ENCODE measurements around the gene MUTYH. TPM values are rescaled to one million over a fixed set of nuclear protein-coding genes. Genes with fewer than 3 reads are reported as not detected.
"Not testable (repeated sequence)": the region's sequence is repeated elsewhere in the genome, so short reads cannot be mapped to it uniquely, and the experiment has no call there.

The MUTYH gene
- 48.2 and 89.7 TPM in 2 replicates for total RNA-seq (ENCODE audit: low replicate concordance)

- peaks cover 26% of the 10 kb centered on the region for H3K36me3 Mint-ChIP-seq
- peak; percentile 96 for DNase-seq (ENCODE audit: low spot score)
These were observed at the start of gene MUTYH, which contains the start of gene TOE1 for GRCh38 chr1:45339789-45340558. MUTYH (minus strand) TSS chr1:45340440; CDS start chr1:45334505, 5,935 bp downstream. TOE1 (plus strand) TSS chr1:45340170; CDS start chr1:45340253, 83 bp downstream.

DNA sequence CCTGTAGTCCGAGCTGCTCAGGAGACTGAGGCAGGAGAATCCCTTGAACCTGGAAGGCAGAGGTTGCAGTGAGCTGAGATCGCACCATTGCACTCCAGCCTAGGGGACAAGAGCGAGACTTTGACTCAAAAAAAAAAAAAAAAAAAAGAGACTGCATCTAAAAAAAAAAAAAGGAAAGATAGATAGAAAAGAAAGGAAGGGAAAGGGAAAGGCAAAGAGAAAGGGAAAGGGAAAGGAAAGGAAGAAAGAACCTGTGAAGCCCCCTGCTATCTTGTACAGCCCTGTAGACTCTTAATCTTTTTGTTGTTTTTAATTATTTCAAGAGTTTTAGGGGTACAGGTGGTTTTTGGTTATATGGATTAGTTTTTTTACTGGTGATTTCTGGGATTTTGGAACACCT, 46.0 kb upstream of the MUTYH start:
- H3K79me2 ChIP-seq (ENCODE audit: low read depth): no peaks in the 10 kb centered on the region
- Mint-ChIP-seq H3K4me1 (peaks cover under 1% of the 10 kb centered on the region), H3K27ac (no peak overlapping the region), H3K36me3 (no peaks in the 10 kb centered on the region), H3K9me3 (no peaks in the 10 kb centered on the region), H3K27me3 (ENCODE audit: insufficient read depth, low read depth) (peaks cover 3% of the 10 kb centered on the region), H3K4me3 (no peak overlapping the region)
- H4K20me1 ChIP-seq (ENCODE audit: low read depth): no peaks in the 10 kb centered on the region
- no peaks in the 10 kb centered on the region for H3K4me1 ChIP-seq
- no peak overlapping the region for H3K4me3 ChIP-seq
- no peak for DNase-seq (ENCODE audit: low spot score)
- H3K27ac ChIP-seq: no peak overlapping the region
- no peak overlapping the region for H3K9ac ChIP-seq
- no peaks in the 10 kb centered on the region for H3K9me3 ChIP-seq (ENCODE audit: low read depth)
- H3K27me3 ChIP-seq: no peaks in the 10 kb centered on the region
- no peaks in the 10 kb centered on the region for H3F3A ChIP-seq (ENCODE audit: low read depth)
- H3K36me3 ChIP-seq: no peaks in the 10 kb centered on the region
- no peak overlapping the region for H2AFZ ChIP-seq (replicated peaks)
- no peak overlapping the region for H3K4me2 ChIP-seq
- no peak for TF ChIP-seq EZH2 (IDR thresholded peaks at IDR 0.05)
- TF ChIP-seq CTCF (IDR thresholded peaks at IDR 0.05): no peak
- no peak for TF ChIP-seq EZH2phosphoT487 (IDR thresholded peaks at IDR 0.05)

More at GRCh38 chr1:45339789-45340558, at the start of gene MUTYH, which contains the start of gene TOE1:
- H3K79me2 ChIP-seq (ENCODE audit: low read depth): peaks cover 65% of the 10 kb centered on the region
- H3K4me3 ChIP-seq: peak within 1 kb of the TSS; percentile 67
- H3K9me3 ChIP-seq (ENCODE audit: low read depth): no peaks in the 10 kb centered on the region
- H3F3A ChIP-seq (ENCODE audit: low read depth): peaks cover 38% of the 10 kb centered on the region
- no peaks in the 10 kb centered on the region for H3K9me3 Mint-ChIP-seq
- no peaks in the 10 kb centered on the region for H3K36me3 ChIP-seq
- H4K20me1 ChIP-seq (ENCODE audit: low read depth): no peaks in the 10 kb centered on the region
- H3K27ac Mint-ChIP-seq: peak within 1 kb of the TSS; percentile 98
- H3K4me3 Mint-ChIP-seq: peak within 1 kb of the TSS; percentile 99
- no peaks in the 10 kb centered on the region for H3K27me3 ChIP-seq
- TF ChIP-seq CTCF (IDR thresholded peaks at IDR 0.05) (no peak), EZH2 (IDR thresholded peaks at IDR 0.05) (no peak), EZH2phosphoT487 (IDR thresholded peaks at IDR 0.05) (no peak)
- H3K27me3 Mint-ChIP-seq (ENCODE audit: insufficient read depth, low read depth): peaks cover 2% of the 10 kb centered on the region
- peak within 1 kb of the TSS; percentile 86 for H3K4me2 ChIP-seq
- H3K4me1 Mint-ChIP-seq: peaks cover 37% of the 10 kb centered on the region
- peaks cover 31% of the 10 kb centered on the region for H3K4me1 ChIP-seq
- H2AFZ ChIP-seq (replicated peaks): peak within 1 kb of the TSS; percentile 82
- peak within 1 kb of the TSS; percentile 88 for H3K27ac ChIP-seq
- H3K9ac ChIP-seq: peak within 1 kb of the TSS; percentile 80

DNA sequence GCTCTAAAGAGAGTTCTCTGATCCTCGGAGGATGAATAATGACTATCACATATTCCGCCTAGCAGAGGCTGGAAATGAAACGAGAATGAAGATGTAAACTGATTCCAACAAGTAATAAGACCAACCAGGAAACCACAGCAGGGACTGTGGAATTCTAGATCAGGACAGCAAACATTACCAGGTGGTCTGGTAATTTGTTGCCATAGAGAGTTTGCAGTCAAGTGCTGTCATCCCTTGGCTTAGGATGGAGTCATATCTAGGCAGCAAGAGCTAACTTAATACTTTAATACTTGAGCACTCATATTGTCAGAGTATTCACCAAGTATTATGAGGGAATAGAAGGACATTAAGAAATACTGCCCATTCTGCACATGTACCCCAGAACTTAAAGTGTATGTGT, 45.1 kb upstream of the MUTYH start:
- H3K27ac Mint-ChIP-seq: no peak overlapping the region
- H3K27ac ChIP-seq: no peak overlapping the region
- H3K4me3 ChIP-seq: no peak overlapping the region
- H3F3A ChIP-seq (ENCODE audit: low read depth): no peaks in the 10 kb centered on the region
- no peaks in the 10 kb centered on the region for H3K79me2 ChIP-seq (ENCODE audit: low read depth)
- H3K36me3 Mint-ChIP-seq: no peaks in the 10 kb centered on the region
- peaks cover 3% of the 10 kb centered on the region for H3K4me1 Mint-ChIP-seq
- H3K27me3 ChIP-seq: no peaks in the 10 kb centered on the region
- no peaks in the 10 kb centered on the region for H3K9me3 ChIP-seq (ENCODE audit: low read depth)
- TF ChIP-seq CTCF (IDR thresholded peaks at IDR 0.05) (no peak), EZH2phosphoT487 (IDR thresholded peaks at IDR 0.05) (no peak), EZH2 (IDR thresholded peaks at IDR 0.05) (no peak)
- no peak overlapping the region for H3K9ac ChIP-seq
- H3K4me1 ChIP-seq: no peaks in the 10 kb centered on the region
- no peak overlapping the region for H3K4me2 ChIP-seq
- H3K36me3 ChIP-seq: no peaks in the 10 kb centered on the region
- no peak overlapping the region for H3K4me3 Mint-ChIP-seq
- no peak for DNase-seq (ENCODE audit: low spot score)
- no peaks in the 10 kb centered on the region for H3K9me3 Mint-ChIP-seq
- no peak overlapping the region for H2AFZ ChIP-seq (replicated peaks)
- no peaks in the 10 kb centered on the region for H4K20me1 ChIP-seq (ENCODE audit: low read depth)
- H3K27me3 Mint-ChIP-seq (ENCODE audit: insufficient read depth, low read depth): peaks cover 4% of the 10 kb centered on the region

- H3F3A ChIP-seq (ENCODE audit: low read depth); H3K27me3 Mint-ChIP-seq (ENCODE audit: insufficient read depth, low read depth); H3K9ac ChIP-seq; DNase-seq (ENCODE audit: low spot score); H3K27ac Mint-ChIP-seq; H4K20me1 ChIP-seq (ENCODE audit: low read depth); H3K79me2 ChIP-seq (ENCODE audit: low read depth); H2AFZ ChIP-seq (replicated peaks); H3K27ac ChIP-seq; H3K4me2 ChIP-seq; H3K36me3 ChIP-seq; H3K27me3 ChIP-seq; H3K36me3 Mint-ChIP-seq; H3K4me1 Mint-ChIP-seq; H3K9me3 ChIP-seq (ENCODE audit: low read depth); H3K9me3 Mint-ChIP-seq; H3K4me1 ChIP-seq; H3K4me3 ChIP-seq; H3K4me3 Mint-ChIP-seq: not testable (repeated sequence)
These were observed 44.0 kb upstream of the MUTYH start for GRCh38 chr1:45384213-45384612.

Data from neural progenitor cell (in vitro differentiated cells).